HCT116 (cell line): ENCODE results near the gene IL1RAPL1. TPM values are rescaled to one million over a fixed set of nuclear protein-coding genes. Genes with fewer than 3 reads are reported as not detected.

Experiments used
- ATAC-seq: fragments of 200-7000 bp; cut with Tn5 transposase; 2 replicates; pipeline ENCODE4 v1.9.1; 2020; ENCODE audit warnings: mild to moderate bottlenecking, moderate library complexity
- BruUV-seq: library from RNA; stranded (reverse); fragments of 400-500 nt; replicated peaks from 2 replicates; lab custom pipeline; 2021; lab: Mats Ljungman, UMichigan
- CTCF ChIA-PET: fragments of 300-600 bp; sonication (Branson Sonifier 250); formaldehyde crosslinking; loops from one replicate; lab custom pipeline; 2021; ENCODE audit warnings: antibody characterized with exemption; lab: Charles Lee
- POLR2A ChIA-PET: fragments of 300-600, 350-600 bp; sonication (Branson Sonifier 250); formaldehyde crosslinking; loops from one replicate; lab custom pipeline; 2021; ENCODE audit warnings: antibody characterized with exemption; lab: Charles Lee
- RAD21 ChIA-PET, 2 experiments: fragments of 300-600 bp; sonication (Branson Sonifier 250); formaldehyde crosslinking; loops; one replicate each; lab custom pipeline; 2023; ENCODE audit warnings: low total read pairs in 2 of 2; ENCODE audit not compliant: uncharacterized antibody in 2 of 2, unreplicated experiment in 2 of 2, low non-redundant PET in 1 of 2; lab: Charles Lee
- DNase-seq: peaks from one replicate; pipeline ENCODE4 v3.0.0-alpha.2; 2010; ENCODE audit warnings: low read depth, low spot score
- H2AFZ ChIP-seq: fragments of 200-600 bp; shearing (Covaris generic), sonication (generic); 2 replicates; pipeline ENCODE4 v1.6.1; 2017; ENCODE audit warnings: low read depth, mixed run types, mixed read lengths, antibody characterized with exemption, low read length; ENCODE audit not compliant: poor library complexity, severe bottlenecking
- H3K27ac ChIP-seq: 2 replicates; pipeline ENCODE4 v1.5.1; 2012; ENCODE audit warnings: low read depth, low read length
- H3K27me3 ChIP-seq: fragments of 200-600 bp; sonication (generic); 2 replicates; pipeline ENCODE4 v1.6.1; 2016; ENCODE audit warnings: mixed run types, low read length, mixed read lengths; ENCODE audit not compliant: insufficient read depth
- H3K36me3 ChIP-seq, 2 experiments: fragments of 200-500 bp in 1 of 2; fragments of 200-600 bp in 1 of 2; sonication (Bioruptor generic) in 1 of 2; sonication (generic) in 1 of 2; 2 replicates each; pipeline versions ENCODE4 v1.5.1 to v1.6.1; 2014 to 2016; ENCODE audit warnings: low read length in 2 of 2, inconsistent platforms in 1 of 2, mixed read lengths in 1 of 2, mixed run types in 1 of 2; ENCODE audit not compliant: insufficient read depth in 2 of 2, control insufficient read depth in 1 of 2
- H3K4me1 ChIP-seq, 2 experiments: fragments of 200-600 bp in 1 of 2; sonication (generic) in 1 of 2; 2 replicates each; pipeline versions ENCODE4 v1.5.1 to v1.6.1; 2012 to 2017; ENCODE audit warnings: low read length in 2 of 2, inconsistent platforms in 1 of 2, mild to moderate bottlenecking in 1 of 2, mixed read lengths in 1 of 2, mixed run types in 1 of 2, moderate library complexity in 1 of 2; ENCODE audit not compliant: insufficient read depth in 2 of 2, control insufficient read depth in 1 of 2
- H3K4me2 ChIP-seq: fragments of 200-600 bp; sonication (generic); 2 replicates; pipeline ENCODE4 v1.6.1; 2017; ENCODE audit warnings: mixed run types, low read length, mixed read lengths
- H3K4me3 ChIP-seq, 2 experiments: fragments of 200-600 bp in 1 of 2; sonication (generic) in 1 of 2; replicated peaks in 1 of 2; 2 replicates each; pipeline ENCODE4 v1.5.1; 2011 to 2016; ENCODE audit warnings: low read length in 2 of 2, control low read depth in 1 of 2, low read depth in 1 of 2, mild to moderate bottlenecking in 1 of 2, mixed read lengths in 1 of 2, mixed run types in 1 of 2
- H3K79me2 ChIP-seq: fragments of 200-600 bp; sonication (generic); 2 replicates; pipeline ENCODE4 v1.6.1; 2017; ENCODE audit warnings: mild to moderate bottlenecking, mixed run types, low read length, moderate library complexity, mixed read lengths; ENCODE audit not compliant: insufficient read depth
- H3K9ac ChIP-seq: fragments of 200-600 bp; sonication (generic); 2 replicates; pipeline ENCODE4 v1.6.1; 2016; ENCODE audit warnings: low read length, mixed read lengths
- H3K9me2 ChIP-seq: fragments of 200-600 bp; sonication (generic), shearing (Covaris generic); 2 replicates; pipeline ENCODE4 v1.6.1; 2017; ENCODE audit warnings: mixed run types, mild to moderate bottlenecking, moderate library complexity; ENCODE audit not compliant: insufficient read depth
- H3K9me3 ChIP-seq, 2 experiments: fragments of 200-500 bp in 1 of 2; fragments of 200-600 bp in 1 of 2; sonication (Bioruptor generic) in 1 of 2; sonication (generic) in 1 of 2; 2 replicates each; pipeline ENCODE4 v1.6.1; 2014 to 2017; ENCODE audit warnings: low read length in 2 of 2, mixed read lengths in 2 of 2, inconsistent platforms in 1 of 2, low read depth in 1 of 2, mild to moderate bottlenecking in 1 of 2, mixed run types in 1 of 2, moderate library complexity in 1 of 2; ENCODE audit not compliant: control insufficient read depth in 1 of 2, insufficient read depth in 1 of 2
- H4K20me1 ChIP-seq: fragments of 200-600 bp; sonication (generic), shearing (Covaris generic); 2 replicates; pipeline ENCODE4 v1.6.1; 2017; ENCODE audit warnings: mixed run types, mild to moderate bottlenecking, moderate library complexity; ENCODE audit not compliant: insufficient read depth
- CEBPB ChIP-seq: IDR thresholded peaks from 2 replicates; pipeline ENCODE4 v1.6.1; 2012; ENCODE audit warnings: low read depth
- CTCF ChIP-seq, 3 experiments: fragments of 200-600 bp in 1 of 3; sonication (generic) in 1 of 3; IDR thresholded peaks in 2 of 3; conservative IDR thresholded peaks in 1 of 3; 2 replicates each; pipeline ENCODE4 v1.5.1; 2012 to 2017; ENCODE audit warnings: low read depth in 2 of 3, low read length in 2 of 3, antibody characterized with exemption in 1 of 3, borderline replicate concordance in 1 of 3, control low read depth in 1 of 3, mild to moderate bottlenecking in 1 of 3, mixed read lengths in 1 of 3, mixed run types in 1 of 3, moderate library complexity in 1 of 3; ENCODE audit not compliant: insufficient read depth in 1 of 3
- EGR1 ChIP-seq: IDR thresholded peaks from 2 replicates; pipeline ENCODE4 v1.6.1; 2012; ENCODE audit warnings: low read depth
- ELF1 ChIP-seq: IDR thresholded peaks from 2 replicates; pipeline ENCODE4 v1.6.1; 2012; ENCODE audit warnings: low read depth, borderline replicate concordance
- EZH2phosphoT487 ChIP-seq: fragments of 200-600 bp; IDR thresholded peaks from 2 replicates; pipeline ENCODE4 v1.6.1; 2018; ENCODE audit warnings: antibody characterized with exemption, borderline replicate concordance
- FOSL1 ChIP-seq: IDR thresholded peaks from 2 replicates; pipeline ENCODE4 v1.6.1; 2012; ENCODE audit warnings: low read depth
- JUND ChIP-seq: IDR thresholded peaks from 2 replicates; pipeline ENCODE4 v1.6.1; 2012
- MAX ChIP-seq: IDR thresholded peaks from 2 replicates; pipeline ENCODE4 v1.6.1; 2012
- POLR2A ChIP-seq: IDR thresholded peaks from 2 replicates; pipeline ENCODE4 v1.7.0; 2011; ENCODE audit warnings: borderline replicate concordance; ENCODE audit not compliant: insufficient read depth, insufficient read length; ENCODE audit errors: extremely low read depth
- POLR2AphosphoS5 ChIP-seq: IDR thresholded peaks from 2 replicates; pipeline ENCODE4 v1.6.1; 2011; ENCODE audit warnings: mild to moderate bottlenecking, low read depth, low read length, moderate library complexity
- REST ChIP-seq: IDR thresholded peaks from 2 replicates; pipeline ENCODE4 v1.6.1; 2012; ENCODE audit warnings: low read depth
- SP1 ChIP-seq: IDR thresholded peaks from 2 replicates; pipeline ENCODE4 v1.6.1; 2012; ENCODE audit warnings: low read depth
- SRF ChIP-seq: IDR thresholded peaks from 2 replicates; pipeline ENCODE4 v1.6.1; 2012; ENCODE audit warnings: low read depth
- YY1 ChIP-seq: IDR thresholded peaks from 2 replicates; pipeline ENCODE4 v1.6.1; 2011; ENCODE audit warnings: low read length, low read depth, moderate library complexity, mild to moderate bottlenecking; ENCODE audit not compliant: insufficient replicate concordance; ENCODE audit errors: extremely low read depth
- ZBTB33 ChIP-seq: IDR thresholded peaks from 2 replicates; pipeline ENCODE4 v1.6.1; 2011; ENCODE audit warnings: mild to moderate bottlenecking, low read length, moderate library complexity; ENCODE audit not compliant: insufficient replicate concordance; ENCODE audit errors: extremely low read depth
- ZFX ChIP-seq: fragments of 450-650 bp; IDR thresholded peaks from 2 replicates; pipeline ENCODE4 v1.6.1; 2017
- intact Hi-C: fragments of 100-400 bp; cut with micrococcal nuclease; formaldehyde crosslinking; loops from 2 replicates; pipeline ENCODE4 v1.10.0; 2022
- total RNA-seq: library from RNA; stranded (reverse); gene quantifications from one replicate; pipeline ENCODE4 v1.2.1, GENCODE V29; 2021; ENCODE audit not compliant: unreplicated experiment

The IL1RAPL1 gene
- total RNA-seq, 1 experiment from 2014 or later: 2.8 TPM

- H3K9me3 ChIP-seq: no peaks in the 10 kb centered on the region
- ChIA-PET POLR2A (no interaction called here), CTCF (no interaction called here), RAD21 (no interaction called here)
- intact Hi-C loops: no loop called here
- TF ChIP-seq ZFX (no peak), EZH2phosphoT487 (no peak), POLR2A (no peak), EGR1 (0 out of 2 replicates have a peak, but pooled peaks have one; percentile 16), POLR2AphosphoS5 (no peak), CEBPB (0 out of 2 replicates have a peak, but pooled peaks have one; percentile 40), MAX (0 out of 2 replicates have a peak, but pooled peaks have one; percentile 22), FOSL1 (peak; percentile 50; the same call in 1 of the 2 replicates), REST (no peak), JUND (peak; percentile 50), CTCF (IDR thresholded peaks at IDR 0.05 in 2 of 3, conservative IDR thresholded peaks at IDR 0.05 in 1 of 3; ENCODE audit: borderline replicate concordance in 1 of 3, insufficient read depth in 1 of 3, low read depth in 2 of 3, low read length in 2 of 3) (no peak), ELF1 (no peak), SRF (no peak), SP1 (no peak), YY1 (no peak), ZBTB33 (no peak)
- no peaks in the 10 kb centered on the region for H3K79me2 ChIP-seq
- H2AFZ ChIP-seq: no peak overlapping the region
- H3K4me3 ChIP-seq: no peak overlapping the region
- DNase-seq: peak; percentile 67
- H3K27me3 ChIP-seq: no peaks in the 10 kb centered on the region
- no TSS peak for BruUV-seq
- ATAC-seq: peak; percentile 87
- H3K9me2 ChIP-seq: no peaks in the 10 kb centered on the region
- H3K36me3 ChIP-seq: no peaks in the 10 kb centered on the region
- H3K9ac ChIP-seq: no peak overlapping the region
- no peak overlapping the region for H3K27ac ChIP-seq
- H3K4me1 ChIP-seq: peaks cover 0 to 12% of the 10 kb centered on the region in 2 experiments; a peak in 3 of 4 replicates
- peak overlapping the region; percentile 44; the same call in 1 of the 2 replicates for H3K4me2 ChIP-seq
- H4K20me1 ChIP-seq: no peaks in the 10 kb centered on the region
These were observed 260.2 kb downstream of the IL1RAPL1 start for GRCh38 chrX:28847423-28847822.
